ENCODE measurements around the gene EEF2K. TPM values are rescaled to one million over a fixed set of nuclear protein-coding genes. Genes with fewer than 3 reads are reported as not detected.
"Not testable (repeated sequence)": the region's sequence is repeated elsewhere in the genome, so short reads cannot be mapped to it uniquely, and the experiment has no call there.

The EEF2K gene
- total RNA-seq, result 10 to 100 TPM; 23.0 to 24.1 TPM

- CTCF ChIA-PET, result interaction anchor here (0.8 to 4.5 kb wide), 10 partner anchors 10 to 199 kb away, joined by 3 to 41 read pairs (median 8); partner anchors contain the start of genes MOSMO and POLR3E
- intact Hi-C loops (cut with micrococcal nuclease), result loop anchor here (1.0 to 2.0 kb wide), 4 partner anchors 11 to 91 kb away; partner anchors contain the start of gene POLR3E
- peaks cover 30% of the 10 kb centered on the region for H3K4me1 Mint-ChIP-seq (ENCODE audit: low read depth)
- H3K27ac Mint-ChIP-seq, result peak within 1 kb of the TSS; percentile 87
- DNase-seq, result peak; percentile 93
- POLR2A ChIA-PET, result interaction anchor here (0.5 to 3.3 kb wide), 10 partner anchors 9 to 92 kb away, joined by 3 to 28 read pairs (median 4); partner anchors contain the start of gene POLR3E
- H3K9me3 Mint-ChIP-seq, result peaks cover 4% of the 10 kb centered on the region
- H3K36me3 Mint-ChIP-seq, result peaks cover 15% of the 10 kb centered on the region
- no peaks in the 10 kb centered on the region for H3K27me3 Mint-ChIP-seq
- H3K4me3 Mint-ChIP-seq, result peak within 1 kb of the TSS; percentile 95
Observed at GRCh38 chr16:22206013-22206841, at the start of gene EEF2K. Gene EEF2K (plus strand): TSS chr16:22206278. CDS start chr16:22225730, 19,452 bp downstream.

DNA sequence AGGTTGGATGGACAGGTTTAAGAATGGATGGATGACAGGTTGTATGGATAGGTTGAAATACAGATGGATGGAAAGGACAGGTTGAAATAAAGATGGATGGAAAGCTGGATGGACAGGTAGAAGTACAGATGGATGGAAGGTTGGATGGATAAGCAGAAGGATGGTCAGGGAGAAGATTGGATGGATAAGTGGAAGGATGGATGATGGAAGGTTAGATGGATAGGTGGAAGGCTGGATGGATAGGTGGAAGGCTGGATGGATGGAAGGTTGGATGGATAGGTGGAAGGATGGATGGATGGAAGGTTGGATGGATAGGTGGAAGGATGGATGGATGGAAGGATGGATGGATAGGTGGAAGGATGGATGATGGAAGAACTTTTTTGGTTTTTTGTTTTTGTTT, 44.7 kb upstream of the EEF2K start:
- POLR2A ChIA-PET, result no interaction called here
- H3K27ac Mint-ChIP-seq, result no peak overlapping the region
- no peaks in the 10 kb centered on the region for H3K9me3 Mint-ChIP-seq
- CTCF ChIA-PET, result no interaction called here
- intact Hi-C loops (cut with micrococcal nuclease), result no loop called here
- H3K4me3 Mint-ChIP-seq, result no peak overlapping the region
- H3K36me3 Mint-ChIP-seq, result no peaks in the 10 kb centered on the region
- no peak for DNase-seq
- peaks cover 5% of the 10 kb centered on the region for H3K27me3 Mint-ChIP-seq
- H3K4me1 Mint-ChIP-seq (ENCODE audit: low read depth), result peaks cover 2% of the 10 kb centered on the region

- Mint-ChIP-seq H3K27me3 (peaks cover 5% of the 10 kb centered on the region), H3K27ac (no peak within 1 kb of the TSS), H3K9me3 (no peaks in the 10 kb centered on the region), H3K4me1 (ENCODE audit: low read depth) (peaks cover 2% of the 10 kb centered on the region), H3K36me3 (no peaks in the 10 kb centered on the region), H3K4me3 (no peak within 1 kb of the TSS)
- ChIA-PET CTCF (no interaction called here), POLR2A (no interaction called here)
- intact Hi-C loops (cut with micrococcal nuclease), result no loop called here
- peak; percentile 51 for DNase-seq
Observed at GRCh38 chr16:22161999-22162655, 44.0 kb upstream of the EEF2K start, which contains the start of gene SDR42E2. Gene SDR42E2 (plus strand): TSS chr16:22162506. CDS start chr16:22165583, 3,077 bp downstream.

- H3K4me1 Mint-ChIP-seq (ENCODE audit: low read depth), result peaks cover 2% of the 10 kb centered on the region
- no peaks in the 10 kb centered on the region for H3K9me3 Mint-ChIP-seq
- POLR2A ChIA-PET, result no interaction called here
- no peaks in the 10 kb centered on the region for H3K36me3 Mint-ChIP-seq
- CTCF ChIA-PET, result no interaction called here
- peaks cover 5% of the 10 kb centered on the region for H3K27me3 Mint-ChIP-seq
- no peak overlapping the region for H3K27ac Mint-ChIP-seq
- intact Hi-C loops (cut with micrococcal nuclease), result no loop called here
- no peak for DNase-seq
- no peak overlapping the region for H3K4me3 Mint-ChIP-seq
Observed at GRCh38 chr16:22162656-22163009, 43.4 kb upstream of the EEF2K start.

DNA sequence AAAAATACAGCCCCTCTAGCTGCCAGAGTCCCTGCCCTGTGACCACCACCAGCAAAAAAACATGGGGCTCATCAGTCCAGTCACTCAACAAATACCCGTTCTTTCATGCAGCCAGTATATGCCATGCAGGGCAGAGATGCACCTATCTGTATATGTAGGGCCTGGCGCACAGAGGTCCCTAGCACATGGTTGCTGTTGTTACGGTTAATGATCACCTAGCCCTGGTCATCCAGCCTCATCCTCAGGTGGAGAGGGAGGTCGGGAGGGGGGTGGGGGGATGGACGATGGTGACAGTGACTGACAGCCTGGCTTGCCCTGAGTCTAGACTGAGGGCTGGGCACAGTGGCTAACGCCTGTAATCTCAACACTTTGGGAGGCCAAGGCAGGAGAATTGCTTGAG, 42.3 kb upstream of the EEF2K start:
- Mint-ChIP-seq H3K36me3 (no peaks in the 10 kb centered on the region), H3K27me3 (peaks cover 5% of the 10 kb centered on the region), H3K27ac (no peak overlapping the region), H3K9me3 (no peaks in the 10 kb centered on the region), H3K4me3 (no peak overlapping the region), H3K4me1 (ENCODE audit: low read depth) (peaks cover 2% of the 10 kb centered on the region)
- DNase-seq, result no peak
- intact Hi-C loops (cut with micrococcal nuclease), result no loop called here
- CTCF ChIA-PET, result no interaction called here
- POLR2A ChIA-PET, result no interaction called here

GRCh38 chr16:22164482-22164881, 41.6 kb upstream of the EEF2K start:
- Mint-ChIP-seq H3K27me3 (peaks cover 5% of the 10 kb centered on the region), H3K4me3 (no peak overlapping the region), H3K36me3 (no peaks in the 10 kb centered on the region), H3K4me1 (ENCODE audit: low read depth) (peaks cover 2% of the 10 kb centered on the region), H3K27ac (no peak overlapping the region), H3K9me3 (no peaks in the 10 kb centered on the region)
- no peak for DNase-seq
- ChIA-PET POLR2A (no interaction called here), CTCF (no interaction called here)
- intact Hi-C loops (cut with micrococcal nuclease), result no loop called here

DNA sequence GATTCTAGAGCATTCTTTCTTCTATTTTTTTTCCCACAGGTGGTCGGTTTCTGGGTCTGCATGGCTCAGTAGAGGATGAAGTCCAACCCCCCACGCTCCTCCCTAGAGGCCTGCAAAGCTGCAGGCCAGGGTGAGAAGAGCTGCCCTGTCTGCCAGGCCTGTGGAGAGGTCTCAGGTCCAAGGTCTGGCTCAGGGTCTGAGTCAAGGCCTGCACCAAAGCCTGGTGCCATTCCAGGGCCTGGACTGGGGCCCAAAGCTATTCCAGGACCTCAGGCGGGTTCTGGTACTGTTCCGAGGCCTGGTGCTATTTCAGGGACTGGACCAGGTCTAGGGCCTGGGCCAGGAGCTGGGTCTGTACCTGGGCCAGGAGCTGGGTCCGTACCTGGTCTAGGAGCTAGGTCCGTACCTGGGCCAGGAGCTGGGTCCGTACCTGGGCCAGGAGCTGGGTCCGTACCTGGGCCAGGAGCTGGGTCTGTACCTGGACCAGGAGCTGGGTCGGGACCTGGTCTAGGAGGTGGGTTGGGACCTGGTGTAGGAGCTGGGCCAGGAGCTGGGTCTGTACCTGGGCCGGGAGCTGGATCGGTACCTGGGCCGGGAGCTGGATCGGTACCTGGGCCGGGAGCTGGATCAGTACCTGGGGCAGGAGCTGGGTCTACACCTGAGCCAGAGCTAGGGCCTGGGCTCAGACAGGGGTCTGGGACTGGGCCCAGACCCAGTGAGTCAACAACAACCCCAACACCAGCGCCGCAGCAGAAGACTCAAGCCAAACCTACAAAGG, 40.4 kb upstream of the EEF2K start:
- CTCF ChIA-PET, result interaction anchor here (0.7 kb wide), 1 partner anchor 88 kb away, joined by 3 read pairs; no protein-coding TSS in a partner anchor
- H3K27me3 Mint-ChIP-seq, result peaks cover 5% of the 10 kb centered on the region
- no peak overlapping the region for H3K27ac Mint-ChIP-seq
- peaks cover 2% of the 10 kb centered on the region for H3K4me1 Mint-ChIP-seq (ENCODE audit: low read depth)
- no peaks in the 10 kb centered on the region for H3K9me3 Mint-ChIP-seq
- no peak for DNase-seq
- intact Hi-C loops (cut with micrococcal nuclease), result no loop called here
- no peak overlapping the region for H3K4me3 Mint-ChIP-seq
- POLR2A ChIA-PET, result no interaction called here
- H3K36me3 Mint-ChIP-seq, result no peaks in the 10 kb centered on the region

DNA sequence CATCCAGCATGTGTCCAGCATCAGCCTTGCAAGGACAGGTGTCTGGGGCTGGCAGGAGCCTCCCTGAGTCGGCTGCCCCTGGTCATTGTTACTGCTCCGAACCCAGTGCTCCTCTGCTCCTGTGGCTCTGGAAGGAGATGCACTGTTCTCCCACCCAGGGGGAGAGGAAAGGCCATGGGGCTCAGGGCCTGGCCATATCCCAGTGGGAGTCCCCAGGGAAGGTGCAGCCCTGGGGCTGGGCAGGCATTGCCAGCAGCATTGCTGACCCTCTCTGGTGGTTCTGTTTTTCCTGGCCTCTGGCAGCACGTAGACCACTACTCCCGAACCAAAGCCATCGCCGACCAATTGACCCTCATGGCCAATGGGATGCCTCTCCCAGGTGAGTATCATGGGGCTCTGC, 34.1 kb upstream of the EEF2K start:
- CTCF ChIA-PET, result no interaction called here
- intact Hi-C loops (cut with micrococcal nuclease), result no loop called here
- H3K9me3 Mint-ChIP-seq, result no peaks in the 10 kb centered on the region
- POLR2A ChIA-PET, result no interaction called here
- no peak overlapping the region for H3K27ac Mint-ChIP-seq
- no peaks in the 10 kb centered on the region for H3K27me3 Mint-ChIP-seq
- no peak for DNase-seq
- no peak overlapping the region for H3K4me3 Mint-ChIP-seq
- H3K36me3 Mint-ChIP-seq, result no peaks in the 10 kb centered on the region
- H3K4me1 Mint-ChIP-seq (ENCODE audit: low read depth), result no peaks in the 10 kb centered on the region

- H3K9me3 Mint-ChIP-seq; CTCF ChIA-PET; DNase-seq; H3K4me3 Mint-ChIP-seq; H3K27ac Mint-ChIP-seq; H3K27me3 Mint-ChIP-seq; POLR2A ChIA-PET; intact Hi-C loops (cut with micrococcal nuclease); H3K4me1 Mint-ChIP-seq (ENCODE audit: low read depth); H3K36me3 Mint-ChIP-seq: not testable (repeated sequence)
Observed at GRCh38 chr16:22172642-22173041, 33.4 kb upstream of the EEF2K start.

GRCh38 chr16:22174642-22175041, 31.4 kb upstream of the EEF2K start:
- no peak for DNase-seq
- POLR2A ChIA-PET, result no interaction called here
- H3K9me3 Mint-ChIP-seq, result no peaks in the 10 kb centered on the region
- H3K4me1 Mint-ChIP-seq (ENCODE audit: low read depth), result no peaks in the 10 kb centered on the region
- CTCF ChIA-PET, result interaction anchor here (0.8 kb wide), 1 partner anchor 10 kb away, joined by 3 read pairs; no protein-coding TSS in a partner anchor
- no peaks in the 10 kb centered on the region for H3K27me3 Mint-ChIP-seq
- intact Hi-C loops (cut with micrococcal nuclease), result no loop called here
- H3K27ac Mint-ChIP-seq, result no peak overlapping the region
- no peaks in the 10 kb centered on the region for H3K36me3 Mint-ChIP-seq
- H3K4me3 Mint-ChIP-seq, result no peak overlapping the region

DNA sequence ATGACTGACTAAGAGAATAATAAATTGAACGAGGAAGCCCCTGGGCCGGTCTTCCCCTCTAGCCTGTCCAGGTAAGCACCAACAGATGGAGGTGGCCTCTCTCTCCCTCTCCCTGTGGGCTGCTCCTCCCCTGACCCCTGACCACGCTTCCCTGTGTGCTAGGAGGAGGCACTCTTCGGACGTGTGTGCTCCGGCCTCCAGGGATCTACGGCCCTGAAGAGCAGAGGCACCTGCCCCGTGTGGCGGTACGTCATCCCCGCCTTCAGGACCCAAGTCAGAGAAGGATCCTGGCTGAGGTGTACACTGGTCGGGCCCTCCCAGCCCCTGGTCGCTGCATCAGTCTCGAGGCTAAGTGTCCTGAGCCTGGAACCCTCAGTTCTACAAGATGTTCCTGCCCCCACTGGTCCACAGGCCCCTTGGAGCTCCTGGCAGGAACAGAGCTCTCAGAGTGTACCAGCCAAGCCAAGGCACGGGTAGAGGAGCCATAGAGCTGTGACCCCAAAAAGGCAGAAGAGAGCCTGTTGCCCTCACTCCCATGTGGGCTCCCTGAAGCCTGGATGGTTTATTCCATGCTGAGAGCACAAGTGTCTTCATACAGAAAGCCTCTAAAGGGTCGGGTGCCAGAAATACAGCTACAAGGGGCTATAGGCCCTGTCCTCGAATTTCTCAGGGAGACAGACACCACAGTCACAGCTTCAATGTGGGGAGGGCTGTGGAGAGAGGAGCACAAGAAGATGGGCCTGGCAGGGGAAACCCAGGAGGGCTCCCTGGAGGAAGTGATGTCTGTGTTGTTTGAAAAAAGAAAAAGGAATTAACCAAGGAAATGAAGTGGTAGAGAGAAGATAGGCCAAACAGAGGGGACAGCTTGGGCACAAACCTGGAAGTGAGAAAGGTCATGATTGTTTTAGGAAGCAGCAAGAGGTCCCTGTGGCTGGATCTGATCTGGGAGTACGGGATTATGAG, 27.8 kb upstream of the EEF2K start:
- H3K9me3 Mint-ChIP-seq, result no peaks in the 10 kb centered on the region
- intact Hi-C loops (cut with micrococcal nuclease), result no loop called here
- no peak overlapping the region for H3K4me3 Mint-ChIP-seq
- no peak overlapping the region for H3K27ac Mint-ChIP-seq
- H3K4me1 Mint-ChIP-seq (ENCODE audit: low read depth), result no peaks in the 10 kb centered on the region
- H3K36me3 Mint-ChIP-seq, result no peaks in the 10 kb centered on the region
- no peak for DNase-seq
- ChIA-PET POLR2A (no interaction called here), CTCF (interaction anchor here (1.3 kb wide), 1 partner anchor 10 kb away, joined by 4 read pairs; no protein-coding TSS in a partner anchor)
- H3K27me3 Mint-ChIP-seq, result no peaks in the 10 kb centered on the region
